ENCODE data around the gene TBX5. TPM values are rescaled to one million over a fixed set of nuclear protein-coding genes. Genes with fewer than 3 reads are reported as not detected.

TBX5 gene
- total RNA-seq, 6 experiments from 2014 or later = not detected

DNA sequence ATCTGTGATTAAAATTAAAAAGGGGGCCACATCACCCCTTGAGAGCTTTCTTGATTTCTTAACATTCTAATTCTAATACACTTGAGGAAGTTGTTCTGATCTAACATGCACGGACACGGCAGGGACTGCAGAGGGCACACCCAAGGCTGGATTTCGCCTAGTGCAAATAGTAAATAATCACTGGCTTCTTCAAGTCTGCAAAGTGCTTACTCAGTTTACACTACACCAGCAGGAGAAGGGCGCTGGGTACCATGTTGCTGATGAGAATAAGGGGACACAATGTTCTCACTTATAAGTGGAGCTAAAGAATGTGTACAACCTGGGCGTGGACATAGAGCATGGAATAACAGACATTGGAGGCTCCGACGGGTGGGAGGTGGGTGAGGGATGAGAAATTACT, 34.2 kb downstream of the TBX5 start:
- Histone ChIP-seq H3K27ac (no peak overlapping the region), H3K9me3 (no peaks in the 10 kb centered on the region)

DNA sequence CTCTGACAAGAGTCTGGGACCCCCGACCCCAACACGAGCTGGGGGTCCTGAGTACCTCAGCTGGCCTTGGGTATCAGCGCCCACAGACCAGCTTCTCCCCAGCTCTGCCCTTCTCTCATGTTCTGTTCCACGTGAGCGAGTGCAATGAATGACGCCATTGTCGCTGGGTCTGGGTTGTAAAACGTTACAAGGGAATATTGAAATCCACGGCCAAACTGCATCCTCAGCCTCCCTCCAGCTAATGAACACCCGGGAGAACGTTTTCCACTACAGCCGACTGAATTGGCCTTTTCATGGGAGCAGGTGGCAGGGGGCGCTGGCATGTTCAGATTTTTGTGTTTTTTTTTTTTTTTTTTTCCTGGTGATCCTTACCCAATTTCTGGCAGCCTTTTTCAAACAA, 34.7 kb downstream of the TBX5 start:
- H3K9me3 ChIP-seq = no peaks in the 10 kb centered on the region
- H3K36me3 ChIP-seq = no peaks in the 10 kb centered on the region
- H3K4me3 ChIP-seq = no peak overlapping the region
- no peaks in the 10 kb centered on the region for H3K4me1 ChIP-seq
- intact Hi-C loops (cut with DNase I) = no loop called here
- TF ChIP-seq, protein P1, sequence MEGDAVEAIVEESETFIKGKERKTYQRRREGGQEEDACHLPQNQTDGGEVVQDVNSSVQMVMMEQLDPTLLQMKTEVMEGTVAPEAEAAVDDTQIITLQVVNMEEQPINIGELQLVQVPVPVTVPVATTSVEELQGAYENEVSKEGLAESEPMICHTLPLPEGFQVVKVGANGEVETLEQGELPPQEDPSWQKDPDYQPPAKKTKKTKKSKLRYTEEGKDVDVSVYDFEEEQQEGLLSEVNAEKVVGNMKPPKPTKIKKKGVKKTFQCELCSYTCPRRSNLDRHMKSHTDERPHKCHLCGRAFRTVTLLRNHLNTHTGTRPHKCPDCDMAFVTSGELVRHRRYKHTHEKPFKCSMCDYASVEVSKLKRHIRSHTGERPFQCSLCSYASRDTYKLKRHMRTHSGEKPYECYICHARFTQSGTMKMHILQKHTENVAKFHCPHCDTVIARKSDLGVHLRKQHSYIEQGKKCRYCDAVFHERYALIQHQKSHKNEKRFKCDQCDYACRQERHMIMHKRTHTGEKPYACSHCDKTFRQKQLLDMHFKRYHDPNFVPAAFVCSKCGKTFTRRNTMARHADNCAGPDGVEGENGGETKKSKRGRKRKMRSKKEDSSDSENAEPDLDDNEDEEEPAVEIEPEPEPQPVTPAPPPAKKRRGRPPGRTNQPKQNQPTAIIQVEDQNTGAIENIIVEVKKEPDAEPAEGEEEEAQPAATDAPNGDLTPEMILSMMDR (IDR thresholded peaks at IDR 0.05) = no peak
- TF ChIP-seq POLR2A (IDR thresholded peaks at IDR 0.05) = no peak
- no peak overlapping the region for H3K27ac ChIP-seq
- DNase-seq = no peak
- ATAC-seq = no peak
- 40% methylated on average over 9 of the region's 13 CpGs for WGBS (ENCODE audit: insufficient coverage, low coverage, low lambda C conversion rate, missing lambda C conversion rate)
- no peaks in the 10 kb centered on the region for H3K27me3 ChIP-seq

More for the DNA sequence above, 34.2 kb downstream of the TBX5 start:
- intact Hi-C loops (cut with DNase I) = no loop called here
- ATAC-seq (no peak), DNase-seq (no peak)
- no peaks in the 10 kb centered on the region for H3K36me3 ChIP-seq
- no peaks in the 10 kb centered on the region for H3K4me1 ChIP-seq
- no peak for TF ChIP-seq POLR2A (IDR thresholded peaks at IDR 0.05)
- TF ChIP-seq, protein P1 (IDR thresholded peaks at IDR 0.05) = no peak
- 27% methylated on average over 6 of the region's 7 CpGs for WGBS (ENCODE audit: insufficient coverage, low coverage, low lambda C conversion rate, missing lambda C conversion rate)
- H3K27me3 ChIP-seq = no peaks in the 10 kb centered on the region
- no peak overlapping the region for H3K4me3 ChIP-seq

DNA sequence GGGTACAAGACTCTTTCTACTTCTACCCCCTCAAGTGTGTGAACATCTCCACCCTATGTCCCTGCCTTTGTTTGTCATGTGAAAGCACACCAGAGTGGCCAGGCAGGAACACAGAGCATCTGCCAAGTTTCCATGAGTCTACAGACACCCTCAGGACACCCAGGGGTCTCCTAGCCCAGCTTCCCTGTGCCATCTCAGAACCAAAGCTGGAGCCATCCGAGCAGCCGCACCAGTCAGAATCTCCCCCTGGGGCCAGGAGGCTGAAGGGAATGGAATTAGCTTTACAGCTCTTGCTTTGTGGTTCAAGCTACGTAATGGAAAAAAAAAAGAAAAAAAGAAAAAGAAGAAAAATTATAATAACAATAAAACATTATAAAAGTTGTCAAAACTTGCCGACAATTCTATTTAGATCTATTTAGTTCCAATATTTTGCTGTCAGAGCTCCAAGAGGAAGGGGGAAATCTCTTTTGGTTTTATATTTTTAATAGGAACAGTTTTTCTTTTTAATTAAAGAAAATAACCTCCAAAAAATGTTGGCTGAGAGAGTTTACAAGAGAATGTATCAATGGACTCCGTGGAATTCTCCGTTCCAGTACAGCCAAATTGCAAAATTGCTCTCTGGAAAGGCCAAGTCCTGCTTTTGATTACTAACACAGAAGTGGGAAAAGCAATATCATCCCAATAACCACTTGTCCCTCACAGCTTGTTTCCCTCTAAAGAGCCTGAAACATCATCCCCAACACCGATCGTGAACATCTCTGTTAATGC, 37.1 kb downstream of the TBX5 start:
- Histone ChIP-seq H3K4me1 (no peaks in the 10 kb centered on the region), H3K27ac (no peak overlapping the region), H3K4me3 (no peak overlapping the region), H3K27me3 (no peaks in the 10 kb centered on the region), H3K9me3 (no peaks in the 10 kb centered on the region), H3K36me3 (no peaks in the 10 kb centered on the region)
- TF ChIP-seq POLR2A (IDR thresholded peaks at IDR 0.05) = no peak
- TF ChIP-seq, protein P1 (IDR thresholded peaks at IDR 0.05) = no peak
- ATAC-seq (no peak), DNase-seq (no peak)
- intact Hi-C loops (cut with DNase I) = no loop called here
- WGBS (ENCODE audit: insufficient coverage, low coverage, low lambda C conversion rate, missing lambda C conversion rate) = 62% methylated on average over 8 of the region's 8 CpGs

DNA sequence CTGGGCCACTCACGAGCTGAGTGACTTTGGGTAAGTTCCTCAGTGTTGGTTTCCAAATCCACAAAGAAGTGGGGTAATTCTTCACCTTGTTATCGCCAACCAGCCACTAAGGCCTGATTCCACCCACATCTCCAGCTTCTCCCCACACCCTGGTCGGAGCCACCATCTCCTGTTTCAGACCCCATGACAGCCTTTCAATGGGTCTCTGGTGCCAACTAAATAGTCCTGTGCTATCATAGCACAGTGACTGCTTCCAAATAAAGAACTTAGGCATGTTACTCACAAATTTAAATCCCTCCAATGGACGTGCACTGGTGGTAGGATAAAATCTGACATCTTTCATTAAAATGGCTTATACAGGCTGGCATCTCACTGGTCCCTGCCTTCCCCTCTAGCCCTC, 44.0 kb downstream of the TBX5 start:
- Histone ChIP-seq H3K4me3 (no peak overlapping the region), H3K27ac (no peak overlapping the region), H3K9me3 (no peaks in the 10 kb centered on the region), H3K36me3 (no peaks in the 10 kb centered on the region), H3K4me1 (no peaks in the 10 kb centered on the region), H3K27me3 (no peaks in the 10 kb centered on the region)
- DNase-seq (no peak), ATAC-seq (no peak)
- 25% methylated on average over 3 of the region's 4 CpGs for WGBS (ENCODE audit: insufficient coverage, low coverage, low lambda C conversion rate, missing lambda C conversion rate)
- intact Hi-C loops (cut with DNase I) = no loop called here
- no peak for TF ChIP-seq POLR2A (IDR thresholded peaks at IDR 0.05)
- TF ChIP-seq, protein P1 (IDR thresholded peaks at IDR 0.05) = no peak

Data from right lobe of liver (tissue), 6 donors.